GM19467 (cell line): Measurements from ENCODE around the gene ABCA2.

Experiments used
- ATAC-seq: cut with Tn5 transposase; IDR thresholded peaks from one replicate; pipeline ENCODE4 v1.9.1; 2021; ENCODE audit warnings: mild to moderate bottlenecking, moderate library complexity; ENCODE audit not compliant: unreplicated experiment

ABCA2 gene

GRCh38 chr9:137030538-137031527, 2.8 kb upstream of the ABCA2 start:
- no peak for ATAC-seq

GRCh38 chr9:137030006-137030405, 2.0 kb upstream of the ABCA2 start:
- ATAC-seq = no peak

GRCh38 chr9:137029058-137029936, 1.3 kb upstream of the ABCA2 start:
- no peak for ATAC-seq

- ATAC-seq = no peak
Measured at GRCh38 chr9:137028263-137029057, 423 bp upstream of the ABCA2 start.

- ATAC-seq = no peak
Measured at GRCh38 chr9:137026828-137027227, 1.2 kb downstream of the ABCA2 start.

- ATAC-seq = no peak
Measured at GRCh38 chr9:137026384-137026783, 1.7 kb downstream of the ABCA2 start.

GRCh38 chr9:137025517-137025966, 2.5 kb downstream of the ABCA2 start:
- no peak for ATAC-seq

- ATAC-seq = no peak
Measured at GRCh38 chr9:137023583-137023991, 4.5 kb downstream of the ABCA2 start.

- no peak for ATAC-seq
Measured at GRCh38 chr9:137023157-137023556, 4.9 kb downstream of the ABCA2 start.

- no peak for ATAC-seq
Measured at GRCh38 chr9:137022662-137023008, 5.4 kb downstream of the ABCA2 start.

- ATAC-seq = no peak
Measured at GRCh38 chr9:137021979-137022661, 5.9 kb downstream of the ABCA2 start.

GRCh38 chr9:137021568-137021978, 6.5 kb downstream of the ABCA2 start:
- ATAC-seq = no peak

GRCh38 chr9:137020771-137021567, 7.1 kb downstream of the ABCA2 start:
- no peak for ATAC-seq

GRCh38 chr9:137019891-137020683, 8.0 kb downstream of the ABCA2 start:
- no peak for ATAC-seq

GRCh38 chr9:137018761-137019559, 9.1 kb downstream of the ABCA2 start:
- no peak for ATAC-seq

GRCh38 chr9:137017791-137018497, 10.1 kb downstream of the ABCA2 start:
- no peak for ATAC-seq

GRCh38 chr9:137017071-137017470, 11.0 kb downstream of the ABCA2 start:
- ATAC-seq = no peak
